AG04449 (cell line): ENCODE data around the gene IL1RAPL1.
A peak's percentile ranks its signal among the peaks of the same experiment; 100 is the strongest.
"Not testable (repeated sequence)": the region's sequence is repeated elsewhere in the genome, so short reads cannot be mapped to it uniquely, and the experiment has no call there.

ENCODE experiments used
- CTCF ChIA-PET: fragments of 350-600 bp; formaldehyde crosslinking; extraction: SDS; loops from one replicate; lab custom pipeline; 2021; ENCODE audit warnings: antibody characterized with exemption; lab: Yijun Ruan, JAX
- POLR2A ChIA-PET: fragments of 400-600, 350-600 bp; formaldehyde crosslinking; extraction: SDS; loops from one replicate; lab custom pipeline; 2020; ENCODE audit warnings: antibody characterized with exemption, inconsistent platforms; lab: Yijun Ruan, JAX
- DNase-seq: peaks from one replicate; pipeline ENCODE4 v3.0.0-alpha.2; 2010; ENCODE audit warnings: low read depth, low spot score
- H3K4me3 ChIP-seq: 2 replicates; pipeline ENCODE4 v1.5.1; 2011; ENCODE audit warnings: low read depth, mild to moderate bottlenecking, control low read depth, low read length
- CTCF ChIP-seq: IDR thresholded peaks from one replicate; pipeline ENCODE4 v1.5.1; 2011; ENCODE audit warnings: mild to moderate bottlenecking, moderate library complexity, low read length, control low read depth, inconsistent platforms; ENCODE audit not compliant: insufficient read depth; ENCODE audit errors: missing control alignments

Gene IL1RAPL1

GRCh38 chrX:29299684-29300083 is 712.4 kb downstream of the IL1RAPL1 start:
- DNase-seq = no peak
- POLR2A ChIA-PET = no interaction called here
- CTCF ChIA-PET = no interaction called here
- no peak for TF ChIP-seq CTCF
- H3K4me3 ChIP-seq = no peak overlapping the region

GRCh38 chrX:29308726-29309125 is 721.5 kb downstream of the IL1RAPL1 start:
- DNase-seq = no peak
- H3K4me3 ChIP-seq = no peak overlapping the region
- CTCF ChIA-PET = no interaction called here

GRCh38 chrX:29315931-29316330 is 728.7 kb downstream of the IL1RAPL1 start:
- TF ChIP-seq CTCF = no peak
- DNase-seq = no peak
- H3K4me3 ChIP-seq = no peak overlapping the region
- POLR2A ChIA-PET = no interaction called here
- CTCF ChIA-PET = no interaction called here

More at GRCh38 chrX:29308726-29309125, 721.5 kb downstream of the IL1RAPL1 start:
- TF ChIP-seq CTCF = no peak
- POLR2A ChIA-PET = no interaction called here

- DNase-seq = peak; percentile 5
- ChIA-PET CTCF (no interaction called here), POLR2A (no interaction called here)
- no peak overlapping the region for H3K4me3 ChIP-seq
- no peak for TF ChIP-seq CTCF
These were observed 730.8 kb downstream of the IL1RAPL1 start for GRCh38 chrX:29318012-29318411.

- DNase-seq, H3K4me3 ChIP-seq, CTCF ChIA-PET, POLR2A ChIA-PET: not testable (repeated sequence)
These were observed 745.2 kb downstream of the IL1RAPL1 start for GRCh38 chrX:29332429-29332828.

- DNase-seq, H3K4me3 ChIP-seq, CTCF ChIA-PET, POLR2A ChIA-PET: not testable (repeated sequence)
These were observed 745.8 kb downstream of the IL1RAPL1 start for GRCh38 chrX:29333091-29333490.

- ChIA-PET CTCF (no interaction called here), POLR2A (no interaction called here)
- TF ChIP-seq CTCF = no peak
- no peak for DNase-seq
- no peak overlapping the region for H3K4me3 ChIP-seq
These were observed 761.0 kb downstream of the IL1RAPL1 start for GRCh38 chrX:29348288-29348687.

- ChIA-PET CTCF (no interaction called here), POLR2A (no interaction called here)
- no peak for DNase-seq
- H3K4me3 ChIP-seq = no peak overlapping the region
- no peak for TF ChIP-seq CTCF
These were observed 772.0 kb downstream of the IL1RAPL1 start for GRCh38 chrX:29359276-29359675.

- CTCF ChIA-PET, POLR2A ChIA-PET, H3K4me3 ChIP-seq, DNase-seq: not testable (repeated sequence)
These were observed 787.5 kb downstream of the IL1RAPL1 start for GRCh38 chrX:29374765-29375164.
